ENCODE measurements around the gene SLC23A1.

GRCh38 chr5:139377226-139377625 is 5.9 kb downstream of the SLC23A1 start:
- TF ChIP-seq POLR2AphosphoS2 (IDR thresholded peaks at IDR 0.05; ENCODE audit: low read length) (no peak), SMARCA4 (IDR thresholded peaks at IDR 0.05) (no peak), ZNF561 (CRISPR knock-in tag; conservative IDR thresholded peaks at IDR 0.05) (no peak)
